ENCODE measurements around the gene IGSF9. TPM values are rescaled to one million over a fixed set of nuclear protein-coding genes. Genes with fewer than 3 reads are reported as not detected.

IGSF9 gene
- total RNA-seq, 2 donors from 2014 or later = not detected

GRCh38 chr1:159927211-159927848, 18.1 kb downstream of the IGSF9 start:
- peak overlapping the region; percentile 99 for H3K27ac Mint-ChIP-seq
- ATAC-seq (replicated peaks) = no peak
- no peaks in the 10 kb centered on the region for H3K9me3 Mint-ChIP-seq
- H3K4me1 Mint-ChIP-seq = peaks cover 26% of the 10 kb centered on the region
- peaks cover 34% of the 10 kb centered on the region for H3K36me3 Mint-ChIP-seq (ENCODE audit: low read depth)
- no peaks in the 10 kb centered on the region for H3K27me3 Mint-ChIP-seq
- H3K4me3 Mint-ChIP-seq = peak overlapping the region; percentile 89

- peak; percentile 44 for ATAC-seq (replicated peaks)
- H3K36me3 Mint-ChIP-seq (ENCODE audit: low read depth) = peaks cover 51% of the 10 kb centered on the region
- H3K9me3 Mint-ChIP-seq = no peaks in the 10 kb centered on the region
- H3K4me3 Mint-ChIP-seq = peak overlapping the region; percentile 89
- H3K4me1 Mint-ChIP-seq = peaks cover 39% of the 10 kb centered on the region
- H3K27me3 Mint-ChIP-seq = no peaks in the 10 kb centered on the region
- peak overlapping the region; percentile 99 for H3K27ac Mint-ChIP-seq
These were observed 19.7 kb downstream of the IGSF9 start for GRCh38 chr1:159925719-159926078.

DNA sequence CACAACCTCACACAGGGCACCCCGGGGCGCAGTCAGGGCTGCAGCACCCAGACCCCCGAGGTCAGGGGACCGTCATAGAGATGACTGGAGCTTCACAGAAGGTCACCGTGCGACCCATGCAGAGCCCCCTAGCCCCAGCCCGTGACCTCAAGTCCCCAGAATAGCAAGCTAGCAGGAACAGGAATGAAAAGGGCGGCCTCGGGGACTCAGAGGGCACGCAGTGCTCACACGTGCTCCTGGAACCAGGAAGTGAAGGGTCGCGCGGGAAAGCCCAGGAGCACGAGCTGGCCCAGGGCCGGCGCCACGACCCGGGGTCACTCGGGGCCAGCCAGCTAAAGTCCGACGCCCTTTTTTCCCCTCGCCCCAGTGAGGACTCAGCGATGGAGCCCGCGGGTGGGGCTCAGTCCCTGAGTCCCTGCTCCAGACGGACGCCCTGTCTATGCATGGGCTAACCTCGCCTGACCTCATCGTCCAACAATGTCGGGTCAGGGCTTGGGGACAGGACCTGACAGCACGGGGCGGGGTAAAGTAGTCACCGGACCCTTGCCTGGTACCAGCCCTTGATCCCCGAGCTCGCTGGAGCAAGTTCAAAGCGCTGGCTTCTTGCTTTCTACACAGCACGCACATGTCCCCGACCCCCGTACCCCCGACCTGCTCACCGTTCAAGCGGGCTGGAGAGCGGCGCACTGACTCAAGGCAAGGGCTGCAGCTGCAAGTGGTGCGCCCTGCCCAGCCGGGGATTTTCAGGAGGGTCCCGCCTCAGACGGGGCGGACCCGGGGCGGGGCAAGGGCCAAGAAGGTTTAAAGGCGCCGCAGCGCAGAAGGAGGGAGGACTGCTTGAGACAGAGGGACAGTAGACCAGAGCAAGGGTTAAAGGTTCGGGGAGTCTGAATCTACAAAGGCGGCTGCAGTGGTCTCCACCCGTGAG, 20.4 kb downstream of the IGSF9 start, which contains the start of gene TAGLN2:
TAGLN2 (minus strand) TSS at position 717 of the 928 bp plus-strand sequence. CDS start 4,998 bp downstream, outside the sequence.
- no peaks in the 10 kb centered on the region for H3K27me3 Mint-ChIP-seq
- peak within 1 kb of the TSS; percentile 99 for H3K27ac Mint-ChIP-seq
- H3K4me3 Mint-ChIP-seq = peak within 1 kb of the TSS; percentile 89
- H3K36me3 Mint-ChIP-seq (ENCODE audit: low read depth) = peaks cover 57% of the 10 kb centered on the region
- peak; percentile 66 for ATAC-seq (replicated peaks)
- H3K4me1 Mint-ChIP-seq = peaks cover 45% of the 10 kb centered on the region
- H3K9me3 Mint-ChIP-seq = no peaks in the 10 kb centered on the region

- Mint-ChIP-seq H3K4me1 (peaks cover 45% of the 10 kb centered on the region), H3K36me3 (ENCODE audit: low read depth) (peaks cover 65% of the 10 kb centered on the region), H3K4me3 (peak overlapping the region; percentile 89), H3K27me3 (no peaks in the 10 kb centered on the region), H3K27ac (peak overlapping the region; percentile 99), H3K9me3 (no peaks in the 10 kb centered on the region)
- ATAC-seq (replicated peaks) = peak; percentile 40
These were observed 21.2 kb downstream of the IGSF9 start for GRCh38 chr1:159924025-159924790.

DNA sequence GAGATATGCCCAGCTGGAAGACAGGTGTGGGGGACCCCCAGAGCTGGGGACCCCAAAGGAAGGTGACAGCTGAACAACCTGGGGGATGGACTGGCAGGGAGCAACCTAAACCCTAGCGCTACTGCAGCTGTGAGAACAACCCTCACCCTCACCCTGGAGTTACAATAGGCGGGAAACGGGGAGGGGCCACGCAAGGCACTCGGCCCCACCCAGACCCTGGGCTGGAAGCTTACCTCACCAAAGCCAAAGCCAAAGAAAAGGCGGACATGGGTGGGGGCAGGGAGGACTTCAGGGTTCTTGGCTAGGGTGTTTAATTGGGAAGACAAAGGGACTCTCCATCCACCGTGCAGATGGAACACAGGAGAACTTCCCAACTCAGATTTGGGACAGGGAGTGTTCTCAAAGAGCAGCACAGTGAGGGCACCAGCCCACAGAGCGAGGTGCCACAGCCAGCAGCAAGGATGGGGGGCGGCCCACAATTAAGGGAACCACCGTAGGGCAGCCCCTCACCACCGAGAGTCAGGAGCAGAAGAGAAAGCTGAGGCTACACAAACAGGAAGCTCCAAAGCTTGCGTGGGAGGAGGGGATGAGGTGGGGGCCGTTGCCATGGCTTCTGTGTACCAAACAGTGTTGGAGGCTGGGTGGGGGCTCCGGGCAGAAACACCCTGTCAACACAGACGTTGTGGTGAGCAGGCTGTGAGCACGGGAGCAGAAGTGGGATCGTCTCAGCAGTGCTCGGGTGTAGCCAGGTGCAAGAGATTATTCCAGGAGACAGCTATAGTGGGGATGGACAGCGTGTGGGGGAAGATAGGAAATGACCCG, 22.0 kb downstream of the IGSF9 start:
- H3K9me3 Mint-ChIP-seq = no peaks in the 10 kb centered on the region
- peak; percentile 41 for ATAC-seq (replicated peaks)
- H3K36me3 Mint-ChIP-seq (ENCODE audit: low read depth) = peaks cover 73% of the 10 kb centered on the region
- H3K4me3 Mint-ChIP-seq = peak overlapping the region; percentile 89
- peak overlapping the region; percentile 99 for H3K27ac Mint-ChIP-seq
- peaks cover 46% of the 10 kb centered on the region for H3K4me1 Mint-ChIP-seq
- no peaks in the 10 kb centered on the region for H3K27me3 Mint-ChIP-seq

DNA sequence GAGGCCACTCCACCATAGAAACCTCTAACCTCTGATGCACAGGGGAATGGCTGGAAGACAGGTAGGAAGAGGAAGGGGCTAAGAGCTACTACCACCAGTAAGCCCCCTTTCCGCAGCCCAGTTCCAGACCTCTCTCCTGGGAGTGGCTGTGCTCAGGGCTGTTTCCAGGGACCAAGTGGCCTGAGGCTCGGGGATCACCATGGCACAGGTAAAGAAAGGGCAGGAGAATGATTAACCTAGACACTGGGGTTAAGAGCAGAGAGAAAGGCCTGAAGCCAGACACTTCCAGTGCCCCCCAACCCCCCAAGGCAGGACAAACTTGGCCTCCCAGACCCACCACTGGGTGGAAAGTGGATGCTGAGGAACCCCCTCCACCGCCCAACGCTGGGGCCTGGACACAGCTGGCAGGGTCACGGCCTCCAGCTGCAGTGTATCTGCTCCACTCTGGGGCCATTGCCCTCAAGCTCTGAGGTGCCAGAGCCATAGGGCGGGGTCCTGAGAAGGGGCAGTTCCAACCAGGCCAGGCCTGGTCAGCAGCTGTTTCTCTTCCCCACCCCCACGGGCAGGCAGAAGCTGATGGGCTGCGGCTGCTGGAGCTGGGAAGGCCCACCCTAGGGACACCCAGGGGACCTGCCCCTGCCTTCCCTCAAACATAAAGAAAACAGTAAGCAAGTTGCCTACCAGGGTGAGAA, 22.8 kb downstream of the IGSF9 start:
- Mint-ChIP-seq H3K36me3 (ENCODE audit: low read depth) (peaks cover 81% of the 10 kb centered on the region), H3K4me1 (peaks cover 54% of the 10 kb centered on the region), H3K4me3 (peak overlapping the region; percentile 89), H3K27me3 (no peaks in the 10 kb centered on the region), H3K27ac (peak overlapping the region; percentile 99), H3K9me3 (no peaks in the 10 kb centered on the region)
- no peak for ATAC-seq (replicated peaks)

- peaks cover 88% of the 10 kb centered on the region for H3K36me3 Mint-ChIP-seq (ENCODE audit: low read depth)
- peaks cover 53% of the 10 kb centered on the region for H3K4me1 Mint-ChIP-seq
- no peaks in the 10 kb centered on the region for H3K9me3 Mint-ChIP-seq
These were observed 23.5 kb downstream of the IGSF9 start for GRCh38 chr1:159921700-159922504.

GRCh38 chr1:159921251-159921650, 24.2 kb downstream of the IGSF9 start:
- ATAC-seq (replicated peaks) = peak; percentile 33
- no peaks in the 10 kb centered on the region for H3K9me3 Mint-ChIP-seq
- H3K4me1 Mint-ChIP-seq = peaks cover 49% of the 10 kb centered on the region
- H3K27ac Mint-ChIP-seq = peak overlapping the region; percentile 99
- peak overlapping the region; percentile 89 for H3K4me3 Mint-ChIP-seq
- H3K36me3 Mint-ChIP-seq (ENCODE audit: low read depth) = peaks cover 95% of the 10 kb centered on the region
- H3K27me3 Mint-ChIP-seq = no peaks in the 10 kb centered on the region

More at GRCh38 chr1:159921700-159922504, 23.5 kb downstream of the IGSF9 start:
- ATAC-seq (replicated peaks) = no peak
- no peaks in the 10 kb centered on the region for H3K27me3 Mint-ChIP-seq
- peak overlapping the region; percentile 99 for H3K27ac Mint-ChIP-seq
- H3K4me3 Mint-ChIP-seq = peak overlapping the region; percentile 89

- Mint-ChIP-seq H3K4me3 (peak overlapping the region; percentile 89), H3K9me3 (no peaks in the 10 kb centered on the region), H3K4me1 (peaks cover 51% of the 10 kb centered on the region), H3K36me3 (ENCODE audit: low read depth) (peaks cover 100% of the 10 kb centered on the region), H3K27me3 (no peaks in the 10 kb centered on the region), H3K27ac (peak overlapping the region; percentile 99)
- no peak for ATAC-seq (replicated peaks)
These were observed 24.8 kb downstream of the IGSF9 start for GRCh38 chr1:159920651-159921050.

DNA sequence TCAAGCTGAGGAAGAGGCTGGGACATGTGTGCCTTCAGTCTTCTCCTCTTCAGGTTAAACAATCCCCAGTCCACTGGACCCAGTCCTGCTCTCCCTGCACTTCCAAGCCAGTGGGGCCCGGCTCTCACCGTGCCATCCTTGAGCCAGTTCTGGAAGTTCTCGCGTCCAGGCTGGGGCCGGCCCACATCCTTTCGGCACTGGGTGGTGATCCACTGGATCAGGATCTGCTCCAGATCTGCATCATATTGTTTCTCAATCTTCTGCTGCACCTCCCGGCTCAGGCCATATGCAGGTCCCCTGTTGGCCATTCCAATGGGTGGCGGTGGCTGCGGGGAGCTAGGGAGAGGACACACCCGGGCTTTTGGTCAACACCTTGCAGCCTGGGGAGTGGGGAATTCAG, 25.2 kb downstream of the IGSF9 start:
- no peaks in the 10 kb centered on the region for H3K9me3 Mint-ChIP-seq
- peaks cover 51% of the 10 kb centered on the region for H3K4me1 Mint-ChIP-seq
- H3K27ac Mint-ChIP-seq = peak overlapping the region; percentile 99
- ATAC-seq (replicated peaks) = no peak
- H3K27me3 Mint-ChIP-seq = no peaks in the 10 kb centered on the region
- H3K36me3 Mint-ChIP-seq (ENCODE audit: low read depth) = peaks cover 98% of the 10 kb centered on the region
- peak overlapping the region; percentile 89 for H3K4me3 Mint-ChIP-seq

DNA sequence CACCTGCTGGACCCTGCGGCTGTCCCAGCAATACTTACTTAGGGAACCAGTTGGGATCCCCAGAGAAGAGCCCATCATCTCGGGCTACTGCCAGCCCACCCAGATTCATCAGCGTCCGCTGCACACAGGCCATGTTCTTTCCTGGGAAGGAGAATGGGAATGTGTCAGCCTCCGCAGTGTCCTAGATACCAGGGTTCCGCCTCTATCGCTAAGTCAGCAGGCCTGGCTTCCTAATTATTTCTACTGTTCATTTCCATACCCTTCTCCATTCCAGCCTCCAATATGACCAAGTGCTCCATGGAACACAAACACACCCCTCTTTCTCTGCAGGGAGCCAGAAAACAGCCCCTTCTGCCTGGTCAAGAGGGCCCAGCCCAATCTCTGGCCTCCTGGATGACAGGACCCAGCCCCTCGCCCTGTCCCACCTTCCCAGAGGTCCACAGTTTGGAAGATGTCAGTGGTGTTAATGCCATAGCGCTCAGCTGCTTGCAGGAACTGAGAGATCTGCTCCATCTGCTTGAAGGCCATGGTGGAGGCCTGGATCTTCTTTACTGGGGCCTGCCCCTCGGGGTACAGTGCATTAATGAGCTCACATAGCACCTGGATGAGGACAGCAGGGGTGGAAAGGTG, 26.1 kb downstream of the IGSF9 start:
- ATAC-seq (replicated peaks) = no peak
- peak overlapping the region; percentile 99 for H3K27ac Mint-ChIP-seq
- H3K36me3 Mint-ChIP-seq (ENCODE audit: low read depth) = peaks cover 94% of the 10 kb centered on the region
- peak overlapping the region; percentile 89 for H3K4me3 Mint-ChIP-seq
- H3K9me3 Mint-ChIP-seq = no peaks in the 10 kb centered on the region
- no peaks in the 10 kb centered on the region for H3K27me3 Mint-ChIP-seq
- H3K4me1 Mint-ChIP-seq = peaks cover 54% of the 10 kb centered on the region

Measured in activated T-helper 17 cell treated with anti-CD3 and anti-CD28 coated beads, Interleukin-2, amount 50 U/mL, for 72 hours (primary cell).